CD14-positive monocyte (primary cell): ENCODE data around the gene HHIPL1. TPM values are rescaled to one million over a fixed set of nuclear protein-coding genes. Genes with fewer than 3 reads are reported as not detected.
A peak's percentile ranks its signal among the peaks of the same experiment; 100 is the strongest.

Experiments
- DNase-seq, 3 donors: peaks; one replicate each; pipeline ENCODE4 v3.0.0-alpha.2; 2011 to 2022
- H2AFZ ChIP-seq: 2 replicates; pipeline ENCODE4 v1.6.0; 2012; ENCODE audit warnings: mild to moderate bottlenecking, low read depth, low read length, inconsistent platforms; ENCODE audit not compliant: insufficient read depth, poor library complexity, severe bottlenecking
- H3K27ac ChIP-seq, 2 donors: 1 replicate in 1 of 2; 2 replicates in 1 of 2; pipeline ENCODE4 v1.5.1; 2012 to 2013; ENCODE audit warnings: low read length in 2 of 2, control low read depth in 1 of 2, inconsistent platforms in 1 of 2, low read depth in 1 of 2, mild to moderate bottlenecking in 1 of 2
- H3K27me3 ChIP-seq, 2 donors: one replicate each; pipeline versions ENCODE4 v1.6.0 to v1.6.1; 2011 to 2013; ENCODE audit warnings: low read length in 2 of 2; ENCODE audit not compliant: control insufficient read depth in 2 of 2, insufficient read depth in 2 of 2
- H3K36me3 ChIP-seq, 2 donors: replicated peaks in 1 of 2; 1 replicate in 1 of 2; 2 replicates in 1 of 2; pipeline versions ENCODE4 v1.5.1 to v1.6.1; 2012 to 2013; ENCODE audit warnings: low read length in 2 of 2, control low read depth in 1 of 2, inconsistent platforms in 1 of 2, mild to moderate bottlenecking in 1 of 2; ENCODE audit not compliant: insufficient read depth in 2 of 2, control insufficient read depth in 1 of 2
- H3K4me1 ChIP-seq, 2 donors: 1 replicate in 1 of 2; 2 replicates in 1 of 2; pipeline versions ENCODE4 v1.5.1 to v1.6.1; 2012 to 2013; ENCODE audit warnings: low read length in 2 of 2, control low read depth in 1 of 2, inconsistent platforms in 1 of 2, mild to moderate bottlenecking in 1 of 2, moderate library complexity in 1 of 2; ENCODE audit not compliant: insufficient read depth in 2 of 2, control insufficient read depth in 1 of 2
- H3K4me2 ChIP-seq: replicated peaks from 2 replicates; pipeline ENCODE3; 2012; ENCODE audit warnings: low read length, moderate library complexity, mild to moderate bottlenecking; ENCODE audit not compliant: poor library complexity, severe bottlenecking; ENCODE audit errors: extremely low read depth
- H3K4me3 ChIP-seq, 3 experiments: fragments of 200-600 bp in 1 of 3; sonication (generic) in 1 of 3; replicated peaks in 1 of 3; 1 replicate in 2 of 3; 2 replicates in 1 of 3; pipeline ENCODE4 v1.5.1; 2011 to 2013; ENCODE audit warnings: low read length in 3 of 3, mild to moderate bottlenecking in 3 of 3, control low read depth in 2 of 3, low read depth in 2 of 3, inconsistent platforms in 1 of 3, moderate library complexity in 1 of 3
- H3K79me2 ChIP-seq: 2 replicates; pipeline ENCODE4 v1.6.0; 2012; ENCODE audit warnings: mild to moderate bottlenecking, control low read depth, inconsistent platforms, low read length, moderate library complexity; ENCODE audit not compliant: insufficient read depth
- H3K9ac ChIP-seq: 2 replicates; pipeline ENCODE4 v1.6.0; 2017; ENCODE audit warnings: low read length, mild to moderate bottlenecking; ENCODE audit not compliant: insufficient read depth, poor library complexity, severe bottlenecking
- H3K9me3 ChIP-seq, 2 donors: replicated peaks in 1 of 2; 1 replicate in 1 of 2; 2 replicates in 1 of 2; pipeline versions ENCODE4 v1.5.1 to v1.6.1; 2012 to 2013; ENCODE audit warnings: low read length in 2 of 2, control low read depth in 1 of 2; ENCODE audit not compliant: control insufficient read depth in 1 of 2, insufficient read depth in 1 of 2
- H4K20me1 ChIP-seq: 2 replicates; pipeline ENCODE4 v1.6.0; 2012; ENCODE audit warnings: mild to moderate bottlenecking, low read length, control low read depth, moderate library complexity; ENCODE audit not compliant: insufficient read depth
- H3K27ac Mint-ChIP-seq, 7 donors: one replicate each; pipeline ENCODE4 v1.8.0; 2020; ENCODE audit warnings: mild to moderate bottlenecking in 7 of 7, mixed read lengths in 7 of 7, moderate library complexity in 6 of 7, inconsistent platforms in 2 of 7
- H3K27me3 Mint-ChIP-seq, 3 donors: one replicate each; pipeline ENCODE4 v1.8.0; 2021 to 2022; ENCODE audit warnings: low read depth in 3 of 3, mild to moderate bottlenecking in 3 of 3, mixed read lengths in 3 of 3, moderate library complexity in 3 of 3, inconsistent platforms in 1 of 3
- H3K36me3 Mint-ChIP-seq, 2 donors: one replicate each; pipeline ENCODE4 v1.8.0; 2020; ENCODE audit warnings: mixed read lengths in 2 of 2, inconsistent platforms in 1 of 2, mild to moderate bottlenecking in 1 of 2
- H3K4me1 Mint-ChIP-seq: one replicate; pipeline ENCODE4 v1.8.0; 2020; ENCODE audit warnings: mild to moderate bottlenecking, mixed read lengths
- H3K4me3 Mint-ChIP-seq, 2 donors: one replicate each; pipeline ENCODE4 v1.8.0; 2020; ENCODE audit warnings: mild to moderate bottlenecking in 2 of 2, mixed read lengths in 2 of 2, moderate library complexity in 1 of 2
- H3K9me3 Mint-ChIP-seq, 7 donors: one replicate each; pipeline ENCODE4 v1.8.0; 2020 to 2022; ENCODE audit warnings: mixed read lengths in 7 of 7, mild to moderate bottlenecking in 6 of 7, moderate library complexity in 6 of 7, inconsistent platforms in 2 of 7
- WGBS: methylation state at CpG from one replicate; pipeline ENCODE4 v1.1.5; 2013; ENCODE audit warnings: missing lambda C conversion rate; ENCODE audit not compliant: insufficient coverage; 5-methylcytosine and 5-hydroxymethylcytosine counted together
- intact Hi-C, 2 donors: fragments of 100-400 bp; cut with micrococcal nuclease; formaldehyde crosslinking; loops; one replicate each; pipeline versions ENCODE4 v1.15.0 to v1.15.1; 2023
- polyA plus RNA-seq, 3 donors: library from polyadenylated mRNA; depleted of rRNA in 1 of 3; unstranded in 2 of 3; stranded (reverse) in 1 of 3; fragments of 300-500 nt in 2 of 3; fragments of >200 nt in 1 of 3; fragmentation: Illumina TruSeq in 2 of 3; gene quantifications; 1 replicate in 2 of 3; 2 replicates in 1 of 3; pipeline ENCODE4 v1.2.3, GENCODE V29; 2012 to 2021
- TF ChIP-seq, protein P1 (sequence below): fragments of 200-600 bp; IDR thresholded peaks from one replicate; pipeline ENCODE4 v1.8.0; 2022; ENCODE audit warnings: antibody characterized with exemption, mild to moderate bottlenecking

HHIPL1 gene
- polyA plus RNA-seq, 3 donors = 0.09 TPM; not detected in 2

DNA sequence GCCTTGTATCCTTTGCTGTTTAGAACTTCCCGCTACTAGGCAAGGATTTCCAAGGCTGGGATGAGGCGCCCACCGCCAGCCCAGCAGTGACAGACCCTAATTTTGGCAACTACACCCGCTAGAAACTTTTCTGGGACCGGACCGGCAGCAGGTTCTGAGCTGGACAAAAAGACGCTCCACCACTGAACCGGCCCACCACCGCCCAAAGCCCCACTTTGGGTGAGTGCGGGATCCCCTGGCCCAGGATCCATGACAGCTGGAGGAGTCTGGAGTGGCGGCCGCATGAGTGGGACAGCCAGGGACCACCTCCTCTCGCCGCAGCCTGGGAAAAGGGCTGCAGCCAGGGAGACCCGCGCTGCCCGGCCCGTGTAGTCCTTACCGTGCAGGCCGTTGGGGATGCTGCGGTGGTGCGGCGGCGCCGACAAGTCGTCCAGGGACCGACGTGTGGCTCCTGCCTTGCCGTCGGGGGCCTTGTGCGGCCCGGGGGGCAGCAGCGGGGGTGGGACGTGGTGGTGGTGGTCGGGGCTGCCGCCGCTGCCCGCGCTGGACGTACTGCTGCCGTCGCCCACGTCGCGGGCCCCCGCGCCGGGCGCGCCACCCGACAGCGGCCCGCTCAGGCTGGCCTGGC, 42.0 kb upstream of the HHIPL1 start:
- TF ChIP-seq, protein P1, sequence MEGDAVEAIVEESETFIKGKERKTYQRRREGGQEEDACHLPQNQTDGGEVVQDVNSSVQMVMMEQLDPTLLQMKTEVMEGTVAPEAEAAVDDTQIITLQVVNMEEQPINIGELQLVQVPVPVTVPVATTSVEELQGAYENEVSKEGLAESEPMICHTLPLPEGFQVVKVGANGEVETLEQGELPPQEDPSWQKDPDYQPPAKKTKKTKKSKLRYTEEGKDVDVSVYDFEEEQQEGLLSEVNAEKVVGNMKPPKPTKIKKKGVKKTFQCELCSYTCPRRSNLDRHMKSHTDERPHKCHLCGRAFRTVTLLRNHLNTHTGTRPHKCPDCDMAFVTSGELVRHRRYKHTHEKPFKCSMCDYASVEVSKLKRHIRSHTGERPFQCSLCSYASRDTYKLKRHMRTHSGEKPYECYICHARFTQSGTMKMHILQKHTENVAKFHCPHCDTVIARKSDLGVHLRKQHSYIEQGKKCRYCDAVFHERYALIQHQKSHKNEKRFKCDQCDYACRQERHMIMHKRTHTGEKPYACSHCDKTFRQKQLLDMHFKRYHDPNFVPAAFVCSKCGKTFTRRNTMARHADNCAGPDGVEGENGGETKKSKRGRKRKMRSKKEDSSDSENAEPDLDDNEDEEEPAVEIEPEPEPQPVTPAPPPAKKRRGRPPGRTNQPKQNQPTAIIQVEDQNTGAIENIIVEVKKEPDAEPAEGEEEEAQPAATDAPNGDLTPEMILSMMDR = no peak
- H3K9ac ChIP-seq = no peak overlapping the region
- no peaks in the 10 kb centered on the region for H3K36me3 Mint-ChIP-seq
- H3K27ac Mint-ChIP-seq = no peak overlapping the region
- intact Hi-C loops = no loop called here
- 29% methylated on average over 53 of the region's 53 CpGs for WGBS
- H4K20me1 ChIP-seq = no peaks in the 10 kb centered on the region
- no peak overlapping the region for H3K4me3 ChIP-seq
- no peaks in the 10 kb centered on the region for H3K79me2 ChIP-seq
- peaks cover 7% of the 10 kb centered on the region for H3K4me1 Mint-ChIP-seq
- H3K9me3 Mint-ChIP-seq = peaks cover 0 to 9% (median 2%) of the 10 kb centered on the region in 7 donors
- H3K4me2 ChIP-seq = no peak overlapping the region
- no peak overlapping the region for H3K27ac ChIP-seq
- H3K27me3 ChIP-seq = peaks cover 18 to 54% of the 10 kb centered on the region in 2 donors
- no peak for DNase-seq
- peak overlapping the region; percentile 34 to 75 for H3K4me3 Mint-ChIP-seq
- peaks cover 48 to 70% (median 54%) of the 10 kb centered on the region in 3 donors for H3K27me3 Mint-ChIP-seq
- no peaks in the 10 kb centered on the region for H3K9me3 ChIP-seq
- H3K36me3 ChIP-seq = no peaks in the 10 kb centered on the region
- H2AFZ ChIP-seq = no peak overlapping the region
- peaks cover 5 to 12% of the 10 kb centered on the region in 2 donors for H3K4me1 ChIP-seq

DNA sequence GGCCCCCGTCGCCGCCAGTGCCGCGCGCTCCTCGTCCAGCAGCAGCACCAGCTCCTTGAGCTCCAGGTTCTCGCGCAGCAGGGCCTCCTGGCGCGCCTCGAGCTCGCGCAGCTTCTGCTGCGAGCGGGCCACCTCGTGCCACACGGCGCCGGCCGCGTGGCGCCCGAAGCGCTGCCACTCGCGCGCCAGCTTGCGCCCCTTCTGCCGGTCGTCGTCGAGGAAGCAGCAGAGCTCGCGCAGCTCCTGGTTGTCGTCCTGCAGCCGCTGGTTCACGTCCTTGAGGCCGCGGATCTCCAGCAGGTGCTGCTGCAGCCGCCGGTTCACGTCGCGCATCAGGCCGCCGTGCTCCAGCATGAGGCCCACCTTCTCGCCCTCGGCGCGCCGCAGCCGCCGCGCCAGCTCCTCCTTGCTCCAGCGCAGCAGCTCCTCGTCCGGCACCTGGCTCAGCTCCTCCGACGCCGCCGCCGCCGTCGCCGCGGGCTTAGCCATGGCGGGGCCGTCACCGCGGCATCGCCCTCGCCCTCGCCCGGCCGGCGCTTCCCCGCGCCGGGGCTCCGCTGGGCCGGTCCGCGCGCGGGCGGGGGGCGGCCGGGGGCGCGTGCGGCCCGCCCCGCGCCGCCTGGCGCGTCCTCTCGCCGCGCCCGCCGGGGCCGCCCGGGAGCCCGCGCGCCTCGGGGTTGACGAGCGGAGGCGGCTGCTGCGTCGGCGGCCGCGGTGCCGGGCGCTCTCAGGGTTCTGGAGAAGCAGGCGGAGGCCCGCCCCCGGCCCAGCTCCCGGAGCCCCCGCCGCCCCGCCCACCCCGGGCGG, 41.3 kb upstream of the HHIPL1 start, which contains the start of gene CCDC85C:
Gene CCDC85C, minus strand, starts transcription at position 737 of the 807 bp plus-strand sequence. Its CDS starts 248 bp downstream, at position 489.
- H4K20me1 ChIP-seq = no peaks in the 10 kb centered on the region
- TF ChIP-seq, protein P1 = no peak
- no peaks in the 10 kb centered on the region for H3K9me3 ChIP-seq
- H3K4me1 ChIP-seq = peaks cover 5 to 12% of the 10 kb centered on the region in 2 donors
- peaks cover 18 to 54% of the 10 kb centered on the region in 2 donors for H3K27me3 ChIP-seq
- Mint-ChIP-seq H3K4me1 (peaks cover 7% of the 10 kb centered on the region), H3K4me3 (peak within 1 kb of the TSS; percentile 72 to 86), H3K27me3 (peaks cover 48 to 69% (median 56%) of the 10 kb centered on the region in 3 donors), H3K27ac (no peak within 1 kb of the TSS), H3K9me3 (peaks cover 0 to 9% (median 2%) of the 10 kb centered on the region in 7 donors), H3K36me3 (no peaks in the 10 kb centered on the region)
- no peaks in the 10 kb centered on the region for H3K79me2 ChIP-seq
- peak within 1 kb of the TSS; percentile 83 for H3K4me2 ChIP-seq
- no peak for DNase-seq
- 5% methylated on average over 128 of the region's 128 CpGs for WGBS
- H3K4me3 ChIP-seq = peak within 1 kb of the TSS; percentile 42 to 72 (median 50)
- peak within 1 kb of the TSS; percentile 71 for H2AFZ ChIP-seq
- intact Hi-C loops = no loop called here
- H3K9ac ChIP-seq = peak within 1 kb of the TSS; percentile 27
- H3K27ac ChIP-seq = no peak within 1 kb of the TSS
- no peaks in the 10 kb centered on the region for H3K36me3 ChIP-seq
